KOPT-K1 (cell line): Measurements from ENCODE around the gene CTDP1.

Source experiments
- H3K27ac ChIP-seq: fragments of 200-600 bp; sonication (generic); 2 replicates; pipeline ENCODE4 v1.5.1; 2016; ENCODE audit warnings: antibody characterized with exemption, mild to moderate bottlenecking, low read depth, low read length; ENCODE audit not compliant: poor library complexity, severe bottlenecking
- H3K36me3 ChIP-seq: fragments of 200-600 bp; sonication (generic); 2 replicates; pipeline ENCODE4 v1.5.1; 2017; ENCODE audit warnings: antibody characterized with exemption, mild to moderate bottlenecking, low read length, moderate library complexity; ENCODE audit not compliant: insufficient read depth
- H3K9me3 ChIP-seq: fragments of 200-600 bp; sonication (generic); 2 replicates; pipeline ENCODE4 v1.5.1; 2017; ENCODE audit warnings: antibody characterized with exemption, low read length, mild to moderate bottlenecking; ENCODE audit not compliant: insufficient read depth, poor library complexity, severe bottlenecking

The CTDP1 gene

DNA sequence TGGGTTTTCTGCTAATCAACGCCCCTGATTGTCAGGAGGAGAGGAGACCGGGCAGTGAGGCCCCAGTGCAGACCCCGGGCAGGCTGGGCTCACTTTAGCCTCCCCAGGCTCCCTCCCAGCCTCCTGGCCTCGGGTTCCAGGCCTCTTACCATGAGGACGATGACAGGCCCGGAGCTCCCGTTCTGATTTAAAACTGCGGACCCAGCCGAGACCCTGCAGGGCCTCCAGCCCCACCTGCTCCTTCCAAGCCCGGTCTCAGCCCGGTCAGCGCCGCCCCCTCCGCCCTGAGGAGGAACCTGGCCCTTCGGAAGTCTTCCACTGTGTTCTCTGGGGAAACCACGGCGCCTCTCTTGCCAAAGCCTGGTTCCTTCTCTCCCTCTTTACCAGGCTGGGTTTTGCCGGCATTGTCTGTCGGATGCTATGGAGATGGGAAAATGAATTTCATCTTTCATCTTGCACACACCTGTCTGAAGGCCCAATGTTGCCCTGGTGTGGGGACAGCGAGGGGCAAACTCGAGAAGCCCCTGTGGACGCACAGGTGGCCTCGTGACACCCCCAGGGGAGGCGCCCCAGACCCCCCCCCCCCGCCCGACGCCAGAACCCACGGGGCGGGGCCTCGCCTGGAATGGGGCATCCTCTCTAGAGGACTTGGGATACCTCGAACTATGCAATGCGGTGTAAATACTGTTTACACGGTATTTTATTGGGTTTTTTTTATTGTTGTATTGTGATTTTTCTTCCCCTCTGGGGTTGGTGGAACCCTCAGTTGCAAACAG, 37.7 kb upstream of the CTDP1 start:
- Histone ChIP-seq H3K36me3 (no peaks in the 10 kb centered on the region), H3K9me3 (no peaks in the 10 kb centered on the region), H3K27ac (no peak overlapping the region)

DNA sequence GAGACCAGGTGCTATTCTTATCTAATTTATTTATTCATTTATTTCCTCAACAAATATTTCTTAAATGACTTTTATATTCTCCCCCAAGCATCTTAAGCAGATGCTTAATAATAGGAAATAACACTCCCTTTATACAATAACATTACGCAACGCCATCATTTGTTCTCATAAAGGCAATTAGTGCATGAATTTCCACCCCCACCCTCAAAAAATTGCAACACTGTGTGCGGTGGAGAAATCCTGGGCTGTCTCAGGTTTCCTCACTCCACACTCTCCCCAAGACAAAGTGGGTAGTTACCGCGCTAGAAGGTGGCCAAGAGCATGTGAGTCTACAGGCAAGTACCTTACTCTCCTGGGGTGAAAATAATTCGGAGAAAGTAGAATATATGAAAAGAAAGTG, 37.0 kb upstream of the CTDP1 start:
- no peak overlapping the region for H3K27ac ChIP-seq
- no peaks in the 10 kb centered on the region for H3K36me3 ChIP-seq
- no peaks in the 10 kb centered on the region for H3K9me3 ChIP-seq

DNA sequence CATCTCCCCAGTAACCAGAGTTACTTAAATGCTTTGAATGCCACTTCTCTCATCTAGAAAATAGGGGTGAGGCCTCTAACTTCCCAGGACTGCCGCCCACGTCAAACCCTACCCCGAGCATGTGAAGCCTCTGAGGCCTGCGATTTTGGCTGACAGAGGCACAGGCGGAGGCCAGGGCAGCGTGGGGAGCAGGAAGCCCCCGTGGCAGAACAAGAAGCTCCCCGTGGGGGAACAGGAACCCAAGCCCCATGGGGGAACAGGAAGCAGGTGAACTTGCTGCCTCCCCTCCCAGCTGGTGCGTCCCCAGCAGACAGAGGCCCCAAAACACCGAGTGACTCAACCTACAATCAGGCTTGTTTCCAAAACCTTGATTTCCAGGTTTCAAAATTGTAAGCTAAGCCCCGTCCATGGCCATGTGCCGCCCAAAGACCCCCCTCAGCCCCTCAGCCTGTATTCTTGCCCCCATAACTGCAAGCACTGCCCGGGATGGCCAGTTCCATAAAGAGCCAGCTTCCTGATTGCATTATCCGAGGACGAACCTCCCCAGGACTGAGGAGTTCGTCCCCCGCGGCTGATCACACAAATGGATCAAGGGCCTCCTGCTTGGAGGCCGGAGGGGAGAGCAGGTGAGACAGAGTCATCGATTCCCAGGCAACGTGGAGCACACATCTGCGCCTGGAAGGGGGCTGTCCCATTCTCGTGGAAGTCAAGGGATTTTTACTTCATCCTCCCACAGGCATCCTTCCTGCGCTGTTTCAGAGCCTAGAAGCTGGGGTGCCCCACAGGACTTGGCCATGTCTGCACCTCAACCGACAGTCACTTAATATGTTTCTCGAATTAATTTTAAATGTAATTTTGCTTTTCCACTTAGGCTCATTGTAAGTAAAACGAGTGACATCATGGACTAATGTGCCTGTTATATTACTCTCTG, 36.3 kb upstream of the CTDP1 start:
- no peaks in the 10 kb centered on the region for H3K9me3 ChIP-seq
- no peak overlapping the region for H3K27ac ChIP-seq
- H3K36me3 ChIP-seq: no peaks in the 10 kb centered on the region

DNA sequence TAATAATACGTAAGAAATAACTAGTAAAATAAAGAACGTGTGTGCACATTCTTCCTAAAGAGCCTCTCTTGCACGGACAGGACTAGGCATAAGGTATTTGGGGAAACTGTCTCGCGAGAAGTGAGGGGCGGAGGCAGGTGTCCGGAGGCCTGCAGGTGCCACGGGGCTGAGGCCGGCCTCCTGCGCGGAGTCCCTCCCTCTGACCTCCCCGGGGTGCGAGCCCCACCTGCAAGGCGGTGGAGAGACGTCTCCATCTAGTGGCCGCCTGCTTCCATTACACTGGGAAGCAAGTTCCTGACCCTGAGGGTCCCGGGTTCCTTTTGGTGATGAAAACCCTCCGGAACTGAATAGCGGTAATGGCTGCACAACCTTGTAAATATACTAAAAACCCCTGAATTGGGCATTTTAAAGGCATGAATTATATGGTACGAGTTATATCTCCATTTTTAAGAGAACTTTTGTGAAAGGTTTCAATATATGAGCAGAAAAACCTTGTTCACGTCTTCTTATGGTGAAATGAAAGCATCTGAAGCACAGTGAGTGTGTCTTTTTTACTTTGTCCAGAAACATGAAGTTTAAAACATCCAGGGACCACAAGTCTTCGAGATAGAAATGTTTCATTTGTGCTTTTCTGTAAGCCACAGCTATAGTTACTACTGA, 35.5 kb upstream of the CTDP1 start:
- Histone ChIP-seq H3K36me3 (no peaks in the 10 kb centered on the region), H3K27ac (no peak overlapping the region), H3K9me3 (no peaks in the 10 kb centered on the region)

DNA sequence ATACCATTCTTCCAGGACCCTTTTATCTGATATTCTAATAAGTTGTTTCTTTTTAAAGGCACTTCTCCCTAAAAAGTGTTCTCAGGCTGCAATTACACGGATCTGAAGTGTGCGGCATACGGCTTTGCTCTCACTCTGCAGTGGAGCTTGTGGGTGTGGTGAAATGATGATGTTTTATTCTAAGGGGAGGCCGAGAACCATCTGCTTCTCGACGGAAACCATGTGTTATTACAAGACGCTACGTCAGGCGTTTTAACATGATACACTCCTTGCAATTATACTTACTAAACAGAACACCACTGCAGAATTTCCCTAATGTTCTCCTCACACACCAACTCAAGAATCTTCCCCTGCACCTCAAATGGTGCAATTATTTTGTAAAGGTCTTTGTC, 34.9 kb upstream of the CTDP1 start:
- H3K36me3 ChIP-seq: no peaks in the 10 kb centered on the region
- no peaks in the 10 kb centered on the region for H3K9me3 ChIP-seq
- no peak overlapping the region for H3K27ac ChIP-seq

DNA sequence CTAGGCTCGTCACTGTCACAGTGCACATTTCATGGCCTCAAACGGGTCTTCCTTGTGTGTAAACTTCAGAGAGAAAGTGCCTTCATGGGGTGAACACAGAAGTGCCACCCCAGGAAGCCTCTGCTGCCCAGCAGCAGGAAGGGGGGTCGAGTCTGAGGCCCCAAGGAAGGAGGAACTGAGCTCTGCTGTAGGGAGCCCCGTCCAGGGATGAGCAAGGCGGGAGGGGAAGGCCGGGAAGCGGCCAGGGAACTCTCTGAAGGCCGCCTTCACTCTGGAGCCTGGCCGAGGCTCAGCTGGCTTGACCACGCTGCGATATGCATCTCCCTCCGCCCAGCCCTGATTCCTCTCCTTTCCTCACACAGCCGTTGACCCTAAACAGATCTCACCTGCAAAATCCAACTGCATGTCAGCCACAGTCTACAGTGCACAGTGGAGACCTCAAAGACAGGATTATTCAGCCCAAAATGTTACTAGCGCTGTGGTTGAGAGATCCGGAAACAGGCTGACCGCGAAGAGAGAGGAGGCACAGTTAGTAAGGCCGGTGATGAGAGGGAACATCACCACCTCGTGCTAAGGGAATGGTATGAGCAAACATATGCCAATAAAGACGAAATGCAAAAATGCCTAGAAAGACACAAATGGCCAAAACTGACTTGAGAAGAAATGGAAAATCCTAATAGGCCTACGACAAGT, 34.2 kb upstream of the CTDP1 start:
- H3K9me3 ChIP-seq: no peaks in the 10 kb centered on the region
- no peaks in the 10 kb centered on the region for H3K36me3 ChIP-seq
- no peak overlapping the region for H3K27ac ChIP-seq

DNA sequence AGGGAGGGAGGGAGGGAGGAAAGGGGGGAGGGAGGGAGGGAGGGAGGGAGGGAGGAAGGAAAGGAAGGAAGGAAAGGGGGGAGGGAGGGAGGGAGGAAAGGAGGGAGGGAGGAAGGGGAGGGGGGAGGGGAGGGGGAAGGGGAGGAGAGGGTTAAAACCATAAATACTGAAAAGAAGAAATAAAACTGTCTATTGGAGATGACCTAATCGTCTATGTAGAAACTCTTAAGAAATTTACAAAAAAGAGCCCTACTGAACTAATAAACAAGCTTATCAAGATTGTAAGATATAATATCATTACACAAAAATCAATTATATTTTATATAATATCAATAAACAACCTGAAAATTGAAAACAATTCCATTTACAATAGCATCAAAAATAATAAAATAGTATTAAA, 32.3 kb upstream of the CTDP1 start:
- Histone ChIP-seq H3K36me3 (no peaks in the 10 kb centered on the region), H3K27ac (no peak overlapping the region), H3K9me3 (no peaks in the 10 kb centered on the region)

DNA sequence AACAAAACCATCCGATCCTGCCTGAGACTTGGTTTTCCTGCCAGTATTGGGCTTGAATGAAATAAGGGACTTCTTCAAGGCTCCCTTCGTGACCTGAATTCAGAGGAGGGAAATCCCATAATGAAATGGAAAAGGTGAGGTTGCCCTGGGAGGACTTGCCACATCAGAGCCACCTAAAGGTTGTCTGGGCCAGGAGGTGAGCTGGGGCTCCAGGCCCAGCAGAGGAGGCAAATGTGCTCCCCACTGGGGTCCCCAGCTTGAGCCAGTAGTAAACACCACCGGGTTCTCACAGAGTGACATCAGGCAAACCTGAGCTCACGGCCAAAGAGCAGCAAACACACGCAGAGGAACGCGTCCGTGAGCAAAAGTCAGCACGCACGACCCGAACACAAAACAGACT, 28.6 kb upstream of the CTDP1 start:
- Histone ChIP-seq H3K27ac (no peak overlapping the region), H3K36me3 (no peaks in the 10 kb centered on the region), H3K9me3 (peaks cover 3% of the 10 kb centered on the region)

DNA sequence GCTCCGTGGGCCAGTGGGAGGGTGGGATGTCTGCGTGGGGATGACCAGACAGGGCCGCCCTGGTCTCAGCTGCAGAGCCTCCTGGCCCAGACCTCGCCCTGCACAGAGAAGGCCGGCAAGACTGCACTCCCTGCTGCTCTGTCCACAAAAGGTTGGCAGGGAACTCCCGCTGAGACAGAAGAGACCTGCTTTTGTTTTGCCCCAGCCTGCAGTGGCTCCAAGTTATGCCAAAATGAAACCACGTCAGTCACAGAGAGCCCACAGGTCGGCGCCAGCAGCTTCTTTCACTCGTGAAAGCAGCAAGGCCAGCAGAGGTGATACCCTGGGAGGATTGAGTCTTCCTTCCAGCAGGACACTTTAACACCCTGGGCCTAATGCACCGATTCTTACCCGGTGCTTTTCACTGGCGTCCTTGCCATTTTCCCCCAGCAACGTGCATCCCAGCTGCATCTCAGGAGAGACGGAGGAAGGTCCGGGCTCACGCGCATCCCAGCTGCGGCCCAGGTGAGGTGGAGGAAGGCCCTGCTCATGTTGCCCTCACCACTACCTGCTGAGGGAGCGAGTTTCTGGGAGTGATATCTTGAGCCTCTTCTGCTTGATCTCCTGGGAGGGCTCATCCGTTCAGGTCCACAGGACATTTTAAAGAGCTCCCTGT, 22.1 kb upstream of the CTDP1 start:
- Histone ChIP-seq H3K36me3 (no peaks in the 10 kb centered on the region), H3K9me3 (peaks cover 7% of the 10 kb centered on the region), H3K27ac (no peak overlapping the region)

DNA sequence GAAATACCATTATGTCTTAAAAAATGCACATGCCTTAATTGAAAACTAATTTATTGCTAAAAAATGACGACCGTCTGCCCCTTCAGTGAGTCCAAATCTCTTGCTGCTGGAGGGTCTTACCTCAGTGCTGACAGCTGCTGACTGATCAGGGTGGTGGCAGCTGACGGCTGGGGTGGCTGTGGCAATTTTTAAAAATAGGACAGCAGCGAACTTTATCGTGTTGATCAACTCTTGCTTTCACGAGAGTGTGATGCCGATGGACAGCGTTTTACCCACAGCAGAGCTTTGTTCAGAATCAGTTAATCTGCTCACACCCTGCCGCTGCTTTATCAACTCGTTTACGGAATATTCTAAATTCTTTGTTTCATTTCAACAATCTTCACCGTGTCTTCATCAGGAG, 21.2 kb upstream of the CTDP1 start:
- Histone ChIP-seq H3K36me3 (no peaks in the 10 kb centered on the region), H3K9me3 (peaks cover 7% of the 10 kb centered on the region), H3K27ac (no peak overlapping the region)

DNA sequence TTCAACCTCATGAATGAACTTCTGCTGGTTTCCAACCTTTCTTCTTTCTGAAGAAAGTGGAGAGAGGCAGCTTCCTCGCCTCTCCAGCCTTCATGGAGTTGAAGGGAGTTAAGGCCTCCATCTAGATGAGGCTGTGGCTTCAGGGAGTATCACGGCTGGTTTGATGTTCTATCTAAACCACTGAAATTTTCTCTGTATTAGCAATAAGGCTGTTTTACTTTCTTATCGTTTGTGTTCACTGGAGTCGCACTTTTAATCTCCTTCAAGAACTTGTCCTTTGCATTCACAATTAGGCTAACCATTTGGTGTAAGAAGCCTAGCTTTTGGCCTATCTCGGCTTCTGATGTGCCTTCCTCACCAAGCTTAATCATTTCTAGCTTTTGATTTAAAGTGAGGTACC, 19.9 kb upstream of the CTDP1 start:
- H3K36me3 ChIP-seq: no peaks in the 10 kb centered on the region
- no peak overlapping the region for H3K27ac ChIP-seq
- peaks cover 11% of the 10 kb centered on the region for H3K9me3 ChIP-seq

DNA sequence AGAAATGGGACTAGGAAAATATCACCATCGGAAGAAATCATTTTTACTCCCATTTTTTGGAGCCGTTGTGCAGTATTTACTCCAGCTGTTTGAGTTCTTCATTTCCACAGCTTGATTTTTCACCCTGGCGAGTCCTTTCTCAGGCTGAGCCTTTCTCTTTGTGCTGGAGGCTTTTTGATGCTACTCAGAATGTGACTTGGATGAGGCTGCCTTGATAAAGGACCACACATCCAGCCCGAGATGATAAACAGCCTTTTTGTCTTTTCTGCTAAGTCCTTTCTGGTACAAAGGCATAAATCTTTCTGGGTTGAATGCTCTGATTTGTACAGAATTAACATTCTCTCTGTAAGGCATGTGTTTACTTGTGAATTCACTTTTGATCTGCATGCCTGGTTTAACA, 17.6 kb upstream of the CTDP1 start:
- no peaks in the 10 kb centered on the region for H3K36me3 ChIP-seq
- H3K9me3 ChIP-seq: peaks cover 5% of the 10 kb centered on the region
- no peak overlapping the region for H3K27ac ChIP-seq

DNA sequence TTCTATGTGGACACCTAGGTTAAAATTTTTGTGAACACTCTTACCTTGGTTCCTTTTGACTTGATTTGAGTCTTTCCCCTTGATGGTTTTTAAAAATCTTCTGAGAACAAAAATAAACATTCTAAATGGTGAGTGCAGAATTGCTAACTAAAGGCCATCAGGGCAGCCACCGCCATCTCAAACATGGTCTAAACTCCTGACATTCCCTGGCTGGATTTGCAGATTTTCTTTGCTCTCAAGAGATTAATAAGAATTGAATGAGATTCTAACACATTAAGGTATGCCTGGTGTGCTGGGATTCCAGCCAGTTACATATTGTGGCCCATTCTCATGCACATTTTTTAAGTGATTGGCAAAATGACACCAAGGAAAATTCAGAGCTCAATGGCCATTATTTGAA, 17.2 kb upstream of the CTDP1 start:
- peaks cover 5% of the 10 kb centered on the region for H3K9me3 ChIP-seq
- no peaks in the 10 kb centered on the region for H3K36me3 ChIP-seq
- no peak overlapping the region for H3K27ac ChIP-seq

DNA sequence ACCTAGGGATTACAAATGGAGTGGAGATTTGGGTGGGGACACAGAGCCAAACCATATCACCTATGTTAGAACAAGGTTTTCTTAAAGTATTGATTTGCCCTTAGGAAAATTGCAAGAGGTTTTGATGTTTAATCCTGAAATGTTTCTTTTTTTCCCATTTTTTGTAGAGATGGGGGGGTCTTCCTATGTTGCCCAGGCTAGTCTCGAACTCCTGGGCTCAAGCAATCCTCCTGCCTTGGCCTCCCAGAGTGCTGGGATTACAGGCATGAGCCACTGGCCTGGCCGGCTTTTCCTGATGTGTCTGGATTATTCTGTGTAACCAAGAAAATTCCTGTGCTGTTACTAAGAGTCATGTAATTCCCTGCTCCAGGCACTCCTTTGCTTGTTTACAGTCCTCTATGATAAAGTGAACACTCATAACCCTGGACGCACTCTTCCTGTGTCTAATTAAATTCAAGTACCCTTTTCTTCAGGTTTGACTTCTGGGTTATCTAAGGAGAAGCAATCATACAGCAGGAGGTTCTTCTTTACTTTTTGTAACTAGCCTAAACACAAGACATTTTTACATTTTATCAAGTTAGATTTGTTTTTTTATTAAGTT, 15.0 kb upstream of the CTDP1 start:
- no peaks in the 10 kb centered on the region for H3K36me3 ChIP-seq
- H3K27ac ChIP-seq: no peak overlapping the region
- H3K9me3 ChIP-seq: peaks cover 5% of the 10 kb centered on the region
